H9 (cell line): ENCODE measurements around the gene SLBP. TPM values are rescaled to one million over a fixed set of nuclear protein-coding genes. Genes with fewer than 3 reads are reported as not detected.

ENCODE experiments used
- DNase-seq: peaks from one replicate; pipeline ENCODE4 v3.0.0-alpha.2; 2017
- H2AFZ ChIP-seq: one replicate; pipeline ENCODE4 v1.6.1; 2013; ENCODE audit warnings: mild to moderate bottlenecking, low read length, control low read depth, moderate library complexity
- H2AK5ac ChIP-seq: 2 replicates; pipeline ENCODE4 v1.6.1; 2013; ENCODE audit warnings: low read length, control low read depth, mixed read lengths; ENCODE audit not compliant: insufficient read length
- H2BK120ac ChIP-seq: one replicate; pipeline ENCODE4 v1.6.1; 2013; ENCODE audit warnings: low read depth, mild to moderate bottlenecking, low read length, control low read depth, inconsistent platforms; ENCODE audit not compliant: poor library complexity, severe bottlenecking
- H2BK12ac ChIP-seq: 2 replicates; pipeline ENCODE4 v1.6.1; 2013; ENCODE audit warnings: low read length, control low read depth, mixed read lengths, low read depth; ENCODE audit not compliant: insufficient read length
- H2BK15ac ChIP-seq: 2 replicates; pipeline ENCODE4 v1.6.1; 2013; ENCODE audit warnings: low read depth, low read length, control low read depth
- H2BK20ac ChIP-seq: one replicate; pipeline ENCODE4 v1.6.1; 2013; ENCODE audit warnings: low read depth, mild to moderate bottlenecking, low read length, control low read depth, inconsistent platforms; ENCODE audit not compliant: poor library complexity, severe bottlenecking
- H2BK5ac ChIP-seq: 2 replicates; pipeline ENCODE4 v1.6.1; 2013; ENCODE audit warnings: low read length, control low read depth, mixed read lengths; ENCODE audit not compliant: insufficient read length
- H3K14ac ChIP-seq: 2 replicates; pipeline ENCODE4 v1.6.1; 2013; ENCODE audit warnings: low read length, control low read depth; ENCODE audit not compliant: insufficient read depth
- H3K18ac ChIP-seq: 2 replicates; pipeline ENCODE4 v1.6.1; 2013; ENCODE audit warnings: low read depth, mild to moderate bottlenecking, mixed read lengths, low read length, control low read depth; ENCODE audit not compliant: insufficient read length
- H3K23ac ChIP-seq: 2 replicates; pipeline ENCODE4 v1.6.1; 2013; ENCODE audit warnings: low read length, control low read depth, mixed read lengths, low read depth; ENCODE audit not compliant: insufficient read length
- H3K23me2 ChIP-seq: 2 replicates; pipeline ENCODE4 v1.6.1; 2013; ENCODE audit warnings: low read depth, mild to moderate bottlenecking, mixed read lengths, low read length, control low read depth; ENCODE audit not compliant: insufficient read length, poor library complexity, severe bottlenecking
- H3K27ac ChIP-seq: 2 replicates; pipeline ENCODE4 v1.5.1; 2013; ENCODE audit warnings: low read length, control low read depth, mixed read lengths, low read depth; ENCODE audit not compliant: insufficient read length
- H3K27me3 ChIP-seq: 2 replicates; pipeline ENCODE4 v1.6.1; 2013; ENCODE audit warnings: low read length, control low read depth, inconsistent platforms; ENCODE audit not compliant: insufficient read depth
- H3K4ac ChIP-seq: 2 replicates; pipeline ENCODE4 v1.6.1; 2013; ENCODE audit warnings: low read depth, mild to moderate bottlenecking, control low read depth, inconsistent platforms, low read length, moderate library complexity
- H3K4me1 ChIP-seq: 2 replicates; pipeline ENCODE4 v1.6.1; 2013; ENCODE audit warnings: low read length, control low read depth, inconsistent platforms; ENCODE audit not compliant: insufficient read depth
- H3K4me2 ChIP-seq: 2 replicates; pipeline ENCODE4 v1.6.1; 2013; ENCODE audit warnings: low read length, control low read depth, mixed read lengths; ENCODE audit not compliant: insufficient read length, insufficient read depth
- H3K56ac ChIP-seq: 2 replicates; pipeline ENCODE4 v1.6.1; 2013; ENCODE audit warnings: low read depth, mild to moderate bottlenecking, mixed read lengths, low read length, control low read depth; ENCODE audit not compliant: insufficient read length
- H3K79me1 ChIP-seq: 2 replicates; pipeline ENCODE4 v1.6.1; 2013; ENCODE audit warnings: low read depth, mild to moderate bottlenecking, moderate library complexity, low read length, control low read depth, inconsistent platforms; ENCODE audit not compliant: insufficient read depth, poor library complexity, severe bottlenecking
- H3K79me2 ChIP-seq: 2 replicates; pipeline ENCODE4 v1.6.1; 2013; ENCODE audit warnings: low read length, control low read depth, inconsistent platforms; ENCODE audit not compliant: insufficient read depth
- H3K9ac ChIP-seq: 2 replicates; pipeline ENCODE4 v1.6.1; 2013; ENCODE audit warnings: low read length, control low read depth, mixed read lengths; ENCODE audit not compliant: insufficient read length; ENCODE audit errors: extremely low read depth
- H3K9me3 ChIP-seq: one replicate; pipeline ENCODE4 v1.6.1; 2013; ENCODE audit warnings: low read depth, low read length, inconsistent platforms; ENCODE audit not compliant: control insufficient read depth
- H3T11ph ChIP-seq: one replicate; pipeline ENCODE4 v1.6.1; 2013; ENCODE audit warnings: mild to moderate bottlenecking, low read length, control low read depth, inconsistent platforms
- H4K20me1 ChIP-seq: one replicate; pipeline ENCODE4 v1.6.1; 2013; ENCODE audit not compliant: control insufficient read depth, insufficient read length, insufficient read depth
- H4K5ac ChIP-seq: 2 replicates; pipeline ENCODE4 v1.6.1; 2013; ENCODE audit warnings: low read depth, mild to moderate bottlenecking, mixed read lengths, low read length, control low read depth; ENCODE audit not compliant: insufficient read length
- H4K8ac ChIP-seq: replicated peaks from 2 replicates; pipeline ENCODE4 v1.6.1; 2013; ENCODE audit warnings: low read length, control low read depth, mixed read lengths, low read depth; ENCODE audit not compliant: insufficient read length
- H4K91ac ChIP-seq: 2 replicates; pipeline ENCODE4 v1.6.1; 2013; ENCODE audit warnings: low read depth, mild to moderate bottlenecking, moderate library complexity, mixed read lengths, low read length, control low read depth; ENCODE audit not compliant: insufficient read length
- H3K27ac Mint-ChIP-seq, 3 experiments: 2 replicates in 2 of 3; 3 replicates in 1 of 3; pipeline ENCODE4 v1.8.0; 2020 to 2021; ENCODE audit warnings: mixed read lengths in 3 of 3, mild to moderate bottlenecking in 1 of 3, moderate library complexity in 1 of 3
- H3K27me3 Mint-ChIP-seq: 2 replicates; pipeline ENCODE4 v1.8.0; 2021; ENCODE audit warnings: low read depth, mild to moderate bottlenecking, moderate library complexity, mixed read lengths
- H3K36me3 Mint-ChIP-seq, 3 experiments: 2 replicates in 2 of 3; 3 replicates in 1 of 3; pipeline ENCODE4 v1.8.0; 2020 to 2021; ENCODE audit warnings: low read depth in 3 of 3, mixed read lengths in 3 of 3; ENCODE audit not compliant: insufficient read depth in 1 of 3
- H3K4me1 Mint-ChIP-seq, 2 experiments: 2 replicates each; pipeline ENCODE4 v1.8.0; 2020; ENCODE audit warnings: mixed read lengths in 2 of 2
- H3K4me3 Mint-ChIP-seq, 2 experiments: 2 replicates in 1 of 2; 3 replicates in 1 of 2; pipeline ENCODE4 v1.8.0; 2020 to 2021; ENCODE audit warnings: mild to moderate bottlenecking in 2 of 2, mixed read lengths in 2 of 2, moderate library complexity in 1 of 2
- H3K9me3 Mint-ChIP-seq, 2 experiments: 2 replicates in 1 of 2; 3 replicates in 1 of 2; pipeline ENCODE4 v1.8.0; 2020; ENCODE audit warnings: mild to moderate bottlenecking in 2 of 2, mixed read lengths in 2 of 2, moderate library complexity in 1 of 2
- WGBS: extraction: QIAGEN DNeasy Blood & Tissue Kit; methylation state at CpG from one replicate; pipeline ENCODE4 v1.1.7; 2013; ENCODE audit warnings: missing lambda C conversion rate, low lambda C conversion rate, mixed read lengths; ENCODE audit not compliant: insufficient read length; ENCODE audit errors: extremely low coverage; 5-methylcytosine and 5-hydroxymethylcytosine counted together
- total RNA-seq: library from RNA; stranded (reverse); gene quantifications from 2 replicates; pipeline ENCODE4 v1.2.1, GENCODE V29; 2021
- TF ChIP-seq, protein P1 (sequence below): fragments of 200-600 bp; sonication (generic); conservative IDR thresholded peaks from 3 replicates; pipeline ENCODE4 v1.8.0; 2021; ENCODE audit warnings: antibody characterized with exemption, mild to moderate bottlenecking

The SLBP gene
- total RNA-seq, 1 experiment from 2014 or later = 62.7 TPM

DNA sequence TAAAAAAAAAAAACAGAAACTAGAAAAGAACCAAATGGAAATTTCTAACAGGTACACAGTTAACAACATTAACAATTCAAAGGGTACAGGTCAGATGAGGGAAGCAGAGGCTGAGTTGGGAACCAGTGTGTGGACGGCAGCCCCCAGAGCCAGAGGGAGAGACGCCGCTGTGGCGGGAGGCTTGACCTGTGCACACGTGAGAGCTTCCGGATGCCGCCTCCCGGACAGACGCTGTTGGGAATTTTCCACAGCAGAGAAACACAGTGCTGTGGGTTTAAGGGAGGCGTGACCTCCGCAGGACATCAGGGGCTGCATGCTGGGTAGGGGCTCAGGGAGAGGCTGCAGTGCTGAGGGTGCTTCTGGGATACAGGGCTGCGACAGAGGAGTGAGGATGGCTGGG lies 31.4 kb upstream of the SLBP start:
- H3K9me3 ChIP-seq = peaks cover 2% of the 10 kb centered on the region
- no peak overlapping the region for H2BK20ac ChIP-seq
- H3K14ac ChIP-seq = no peak overlapping the region
- no peak overlapping the region for H3T11ph ChIP-seq
- no peak overlapping the region for H2AFZ ChIP-seq
- H3K23me2 ChIP-seq = no peaks in the 10 kb centered on the region
- H2AK5ac ChIP-seq = no peak overlapping the region
- H3K18ac ChIP-seq = no peak overlapping the region
- no peaks in the 10 kb centered on the region for H3K4me1 ChIP-seq
- H2BK15ac ChIP-seq = no peak overlapping the region
- H2BK12ac ChIP-seq = no peak overlapping the region
- H3K4me2 ChIP-seq = no peak overlapping the region
- no peaks in the 10 kb centered on the region for H3K27me3 Mint-ChIP-seq
- H4K8ac ChIP-seq = no peak overlapping the region
- H3K4me1 Mint-ChIP-seq = 0 out of 4 replicates have a peak, but pooled peaks cover 0 to 4% of the 10 kb centered on the region in 2 experiments
- no peak overlapping the region for H3K56ac ChIP-seq
- H4K20me1 ChIP-seq = no peaks in the 10 kb centered on the region
- WGBS = no CpG with 5 or more reads among the region's 12 CpGs
- H4K91ac ChIP-seq = no peak overlapping the region
- H2BK120ac ChIP-seq = no peak overlapping the region
- H3K27me3 ChIP-seq = no peaks in the 10 kb centered on the region
- no peak overlapping the region for H2BK5ac ChIP-seq
- H3K4ac ChIP-seq = no peak overlapping the region
- H3K23ac ChIP-seq = no peak overlapping the region
- H3K4me3 Mint-ChIP-seq = peak overlapping the region in 1 of 2 experiments; percentile 33; a peak in 1 of 5 replicates
- DNase-seq = no peak
- H3K9ac ChIP-seq = no peak overlapping the region
- H3K9me3 Mint-ChIP-seq = peaks cover 4 to 5% of the 10 kb centered on the region in 2 experiments; a peak in 4 of 5 replicates
- H3K79me2 ChIP-seq = no peaks in the 10 kb centered on the region
- peaks cover 29 to 70% (median 60%) of the 10 kb centered on the region in 3 experiments for H3K36me3 Mint-ChIP-seq
- H4K5ac ChIP-seq = no peak overlapping the region
- no peaks in the 10 kb centered on the region for H3K79me1 ChIP-seq
- H3K27ac ChIP-seq = no peak overlapping the region
- H3K27ac Mint-ChIP-seq = peak overlapping the region; percentile 18 to 87 (median 77); a peak in 4 of 7 replicates
- TF ChIP-seq, protein P1, sequence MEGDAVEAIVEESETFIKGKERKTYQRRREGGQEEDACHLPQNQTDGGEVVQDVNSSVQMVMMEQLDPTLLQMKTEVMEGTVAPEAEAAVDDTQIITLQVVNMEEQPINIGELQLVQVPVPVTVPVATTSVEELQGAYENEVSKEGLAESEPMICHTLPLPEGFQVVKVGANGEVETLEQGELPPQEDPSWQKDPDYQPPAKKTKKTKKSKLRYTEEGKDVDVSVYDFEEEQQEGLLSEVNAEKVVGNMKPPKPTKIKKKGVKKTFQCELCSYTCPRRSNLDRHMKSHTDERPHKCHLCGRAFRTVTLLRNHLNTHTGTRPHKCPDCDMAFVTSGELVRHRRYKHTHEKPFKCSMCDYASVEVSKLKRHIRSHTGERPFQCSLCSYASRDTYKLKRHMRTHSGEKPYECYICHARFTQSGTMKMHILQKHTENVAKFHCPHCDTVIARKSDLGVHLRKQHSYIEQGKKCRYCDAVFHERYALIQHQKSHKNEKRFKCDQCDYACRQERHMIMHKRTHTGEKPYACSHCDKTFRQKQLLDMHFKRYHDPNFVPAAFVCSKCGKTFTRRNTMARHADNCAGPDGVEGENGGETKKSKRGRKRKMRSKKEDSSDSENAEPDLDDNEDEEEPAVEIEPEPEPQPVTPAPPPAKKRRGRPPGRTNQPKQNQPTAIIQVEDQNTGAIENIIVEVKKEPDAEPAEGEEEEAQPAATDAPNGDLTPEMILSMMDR = no peak
